Smooth muscle cell (in vitro differentiated cells): ENCODE measurements around the gene SLC7A5. TPM values are rescaled to one million over a fixed set of nuclear protein-coding genes. Genes with fewer than 3 reads are reported as not detected.

Source experiments
- DNase-seq: peaks from one replicate; lab custom pipeline; 2025; ENCODE audit not compliant: unreplicated experiment; lab: John Stamatoyannopoulos, UW
- H2AFZ ChIP-seq: fragments of 200-600 bp; sonication (generic); 2 replicates; pipeline ENCODE4 v1.6.0; 2016; ENCODE audit warnings: antibody characterized with exemption, low read depth, mild to moderate bottlenecking
- H3F3A ChIP-seq: fragments of 200-600 bp; sonication (generic); 2 replicates; pipeline ENCODE4 v1.6.0; 2017; ENCODE audit warnings: antibody characterized with exemption, low read depth
- H3K27ac ChIP-seq: fragments of 200-600 bp; sonication (generic); 2 replicates; pipeline ENCODE4 v1.5.1; 2016; ENCODE audit warnings: low read depth, mild to moderate bottlenecking
- H3K27me3 ChIP-seq: fragments of 200-600 bp; sonication (generic); 2 replicates; pipeline ENCODE4 v1.6.1; 2016; ENCODE audit warnings: low read depth, mild to moderate bottlenecking
- H3K36me3 ChIP-seq: fragments of 200-600 bp; sonication (generic); 2 replicates; pipeline ENCODE4 v1.5.1; 2016; ENCODE audit warnings: low read depth
- H3K4me1 ChIP-seq: fragments of 200-600 bp; sonication (generic); 2 replicates; pipeline ENCODE4 v1.5.1; 2016; ENCODE audit warnings: low read depth
- H3K4me2 ChIP-seq: fragments of 200-600 bp; sonication (generic); 2 replicates; pipeline ENCODE4 v1.6.0; 2016; ENCODE audit warnings: mild to moderate bottlenecking
- H3K4me3 ChIP-seq: fragments of 200-600 bp; sonication (generic); 2 replicates; pipeline ENCODE4 v1.5.1; 2016; ENCODE audit warnings: mild to moderate bottlenecking
- H3K79me2 ChIP-seq: fragments of 200-600 bp; sonication (generic); 2 replicates; pipeline ENCODE4 v1.6.0; 2016; ENCODE audit warnings: low read depth, mild to moderate bottlenecking
- H3K9ac ChIP-seq: fragments of 200-600 bp; sonication (generic); 2 replicates; pipeline ENCODE4 v1.6.0; 2016; ENCODE audit warnings: low read depth
- H3K9me3 ChIP-seq: fragments of 200-600 bp; sonication (generic); replicated peaks from 2 replicates; pipeline ENCODE4 v1.5.1; 2016; ENCODE audit warnings: low read depth
- H4K20me1 ChIP-seq: fragments of 200-600 bp; sonication (generic); 2 replicates; pipeline ENCODE4 v1.6.0; 2016; ENCODE audit warnings: low read depth
- WGBS: methylation state at CpG from one replicate; pipeline ENCODE4 v1.1.7; 2016; ENCODE audit warnings: low lambda C conversion rate; 5-methylcytosine and 5-hydroxymethylcytosine counted together
- polyA plus RNA-seq: library from polyadenylated mRNA; unstranded; fragments of >200 nt; fragmentation: Nextera tagmentation; extraction: Ambion mirVana; gene quantifications from 2 replicates; pipeline ENCODE4 v1.2.1, GENCODE V29; 2016
- total RNA-seq: library from RNA; depleted of rRNA; stranded (reverse); fragments of >200 nt; gene quantifications from 2 replicates; pipeline ENCODE4 v1.2.3, GENCODE V29; 2014
- TF ChIP-seq, protein P1 (sequence below): fragments of 200-600 bp; sonication (generic); IDR thresholded peaks from 2 replicates; pipeline ENCODE4 v1.5.1; 2017; ENCODE audit warnings: borderline replicate concordance, mild to moderate bottlenecking, antibody characterized with exemption; ENCODE audit not compliant: insufficient read depth, poor library complexity, severe bottlenecking

The SLC7A5 gene
- total and polyA plus RNA-seq, 2 experiments from 2014 or later = 51.3 to 58.8 TPM

DNA sequence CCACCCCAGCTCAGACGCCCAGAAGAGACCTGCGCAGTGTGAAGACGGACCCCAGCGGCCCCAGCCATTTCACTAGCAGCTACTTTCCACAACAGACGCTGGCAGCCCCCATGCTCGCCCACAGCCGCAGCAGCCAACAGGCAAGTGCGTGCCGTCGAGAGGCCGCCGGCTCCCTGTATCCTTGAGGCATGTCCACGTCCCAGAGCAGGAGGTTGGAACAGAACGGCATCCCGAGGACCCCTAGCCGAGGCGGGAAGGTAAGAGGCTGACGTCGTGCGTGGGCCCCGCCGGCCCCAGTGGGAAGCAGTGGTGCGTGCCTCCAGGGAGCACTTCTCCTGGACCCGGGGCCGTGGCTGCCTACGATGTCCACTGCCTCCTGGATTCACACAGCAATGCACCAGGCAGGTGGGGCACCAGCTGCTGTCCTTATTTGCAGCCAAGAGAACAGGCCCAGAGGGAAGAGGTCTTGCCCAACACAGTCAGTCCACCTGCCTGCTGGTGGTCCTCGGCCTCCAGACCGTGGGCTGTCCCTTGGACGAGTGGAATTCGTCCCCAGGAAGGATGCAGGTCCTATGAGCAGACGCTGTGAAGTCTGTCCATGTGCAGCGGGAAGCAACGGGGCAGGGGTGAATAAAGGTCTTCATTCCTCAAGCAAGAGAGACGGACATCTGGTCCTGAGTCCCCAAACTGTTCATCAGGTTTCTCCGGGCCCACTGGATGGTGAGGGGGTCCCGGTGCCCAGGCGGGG lies 38.5 kb downstream of the SLC7A5 start:
- Histone ChIP-seq H4K20me1 (peaks cover 28% of the 10 kb centered on the region), H3K4me1 (no peaks in the 10 kb centered on the region), H3K9ac (no peak overlapping the region), H3K4me2 (no peak overlapping the region), H3K4me3 (no peak overlapping the region), H3K36me3 (no peaks in the 10 kb centered on the region), H3K27me3 (no peaks in the 10 kb centered on the region), H2AFZ (no peak overlapping the region), H3F3A (peaks cover 28% of the 10 kb centered on the region), H3K9me3 (no peaks in the 10 kb centered on the region), H3K79me2 (no peaks in the 10 kb centered on the region), H3K27ac (no peak overlapping the region)
- TF ChIP-seq, protein P1, sequence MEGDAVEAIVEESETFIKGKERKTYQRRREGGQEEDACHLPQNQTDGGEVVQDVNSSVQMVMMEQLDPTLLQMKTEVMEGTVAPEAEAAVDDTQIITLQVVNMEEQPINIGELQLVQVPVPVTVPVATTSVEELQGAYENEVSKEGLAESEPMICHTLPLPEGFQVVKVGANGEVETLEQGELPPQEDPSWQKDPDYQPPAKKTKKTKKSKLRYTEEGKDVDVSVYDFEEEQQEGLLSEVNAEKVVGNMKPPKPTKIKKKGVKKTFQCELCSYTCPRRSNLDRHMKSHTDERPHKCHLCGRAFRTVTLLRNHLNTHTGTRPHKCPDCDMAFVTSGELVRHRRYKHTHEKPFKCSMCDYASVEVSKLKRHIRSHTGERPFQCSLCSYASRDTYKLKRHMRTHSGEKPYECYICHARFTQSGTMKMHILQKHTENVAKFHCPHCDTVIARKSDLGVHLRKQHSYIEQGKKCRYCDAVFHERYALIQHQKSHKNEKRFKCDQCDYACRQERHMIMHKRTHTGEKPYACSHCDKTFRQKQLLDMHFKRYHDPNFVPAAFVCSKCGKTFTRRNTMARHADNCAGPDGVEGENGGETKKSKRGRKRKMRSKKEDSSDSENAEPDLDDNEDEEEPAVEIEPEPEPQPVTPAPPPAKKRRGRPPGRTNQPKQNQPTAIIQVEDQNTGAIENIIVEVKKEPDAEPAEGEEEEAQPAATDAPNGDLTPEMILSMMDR = no peak
- 94% methylated on average over 37 of the region's 37 CpGs for WGBS
- DNase-seq = no peak

DNA sequence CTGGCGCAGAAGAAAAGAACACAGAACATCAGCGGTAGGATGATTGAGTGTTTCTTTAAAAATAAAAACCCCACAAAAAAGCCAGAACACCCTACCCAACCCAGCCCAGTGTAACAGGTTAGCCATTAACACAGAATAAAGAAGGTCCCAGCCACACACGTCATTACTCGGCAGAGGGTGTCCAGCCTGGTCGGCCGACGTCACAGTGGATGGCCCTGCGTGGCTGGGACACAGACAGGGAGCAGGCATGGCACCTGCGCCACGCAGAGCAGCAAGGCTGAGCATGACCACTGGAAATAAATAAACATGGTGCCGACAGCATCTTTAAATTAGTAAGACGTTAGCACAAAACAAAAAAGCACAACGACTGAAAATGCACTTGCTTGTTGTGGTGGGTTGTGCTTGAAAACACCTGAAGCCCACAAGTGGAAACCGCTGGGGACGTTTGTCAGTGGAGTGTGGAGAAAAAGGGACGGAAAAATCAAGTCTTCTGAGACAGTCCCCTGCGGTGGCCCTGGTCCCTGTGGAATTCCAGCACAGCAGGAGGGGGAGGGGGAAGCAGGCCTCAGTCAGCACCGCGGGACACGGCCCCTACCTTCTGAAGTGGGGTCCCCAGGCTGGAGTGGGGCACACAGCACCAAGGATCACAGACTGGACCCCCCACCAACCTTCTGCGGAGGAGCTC lies 39.2 kb downstream of the SLC7A5 start:
- DNase-seq = no peak
- TF ChIP-seq, protein P1 = no peak
- no peak overlapping the region for H3K9ac ChIP-seq
- H3K9me3 ChIP-seq = no peaks in the 10 kb centered on the region
- no peak overlapping the region for H3K4me2 ChIP-seq
- H3F3A ChIP-seq = peaks cover 26% of the 10 kb centered on the region
- H2AFZ ChIP-seq = no peak overlapping the region
- no peak overlapping the region for H3K4me3 ChIP-seq
- no peaks in the 10 kb centered on the region for H3K36me3 ChIP-seq
- H3K27me3 ChIP-seq = no peaks in the 10 kb centered on the region
- no peaks in the 10 kb centered on the region for H3K4me1 ChIP-seq
- no peak overlapping the region for H3K27ac ChIP-seq
- WGBS = 88% methylated on average over 21 of the region's 21 CpGs
- H4K20me1 ChIP-seq = peaks cover 26% of the 10 kb centered on the region
- H3K79me2 ChIP-seq = no peaks in the 10 kb centered on the region

DNA sequence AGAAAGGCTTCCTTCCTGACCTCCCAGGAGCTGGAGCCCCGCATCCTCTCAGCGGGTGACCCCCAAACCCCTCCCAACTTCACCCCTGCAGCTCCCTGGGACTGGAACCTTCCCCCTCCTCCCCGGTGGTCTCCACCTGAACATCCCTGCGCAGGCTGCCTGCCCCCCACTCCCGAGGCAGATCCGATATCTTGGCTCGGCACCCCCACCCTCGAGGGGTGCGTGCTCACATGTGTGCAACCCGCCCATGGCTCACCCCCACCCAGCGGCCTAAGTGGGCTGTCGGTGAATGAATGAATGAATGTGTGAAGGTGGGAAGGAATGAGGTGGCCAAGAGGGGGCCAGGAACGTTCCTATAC lies 39.7 kb downstream of the SLC7A5 start:
- no peaks in the 10 kb centered on the region for H3K4me1 ChIP-seq
- TF ChIP-seq, protein P1 = no peak
- no peaks in the 10 kb centered on the region for H3K79me2 ChIP-seq
- no peak overlapping the region for H3K27ac ChIP-seq
- H3F3A ChIP-seq = peaks cover 24% of the 10 kb centered on the region
- H3K4me3 ChIP-seq = no peak overlapping the region
- H3K9ac ChIP-seq = no peak overlapping the region
- peaks cover 21% of the 10 kb centered on the region for H4K20me1 ChIP-seq
- H3K9me3 ChIP-seq = no peaks in the 10 kb centered on the region
- no peaks in the 10 kb centered on the region for H3K27me3 ChIP-seq
- H2AFZ ChIP-seq = no peak overlapping the region
- H3K4me2 ChIP-seq = no peak overlapping the region
- WGBS = 98% methylated on average over 9 of the region's 13 CpGs
- DNase-seq = no peak
- H3K36me3 ChIP-seq = no peaks in the 10 kb centered on the region
